ENCODE results near the gene NTF3.

Gene NTF3

GRCh38 chr12:5409619-5410018 lies 22.3 kb upstream of the NTF3 start:
- no peak for TF ChIP-seq CTCF (conservative IDR thresholded peaks at IDR 0.05)

GRCh38 chr12:5416571-5416970 lies 15.3 kb upstream of the NTF3 start:
- no peak overlapping the region for H3K27ac ChIP-seq
- TF ChIP-seq CTCF (conservative IDR thresholded peaks at IDR 0.05) = no peak

More at GRCh38 chr12:5409619-5410018, 22.3 kb upstream of the NTF3 start:
- H3K27ac ChIP-seq = peak overlapping the region; percentile 40

- no peak for TF ChIP-seq CTCF (conservative IDR thresholded peaks at IDR 0.05)
Observed at GRCh38 chr12:5417500-5417899, 14.4 kb upstream of the NTF3 start.

GRCh38 chr12:5428332-5429221 lies 3.3 kb upstream of the NTF3 start:
- H3K27ac ChIP-seq = no peak overlapping the region
- TF ChIP-seq CTCF (conservative IDR thresholded peaks at IDR 0.05) = peak; percentile 66

More at GRCh38 chr12:5417500-5417899, 14.4 kb upstream of the NTF3 start:
- no peak overlapping the region for H3K27ac ChIP-seq

GRCh38 chr12:5429741-5430557 lies 2.0 kb upstream of the NTF3 start:
- TF ChIP-seq CTCF (conservative IDR thresholded peaks at IDR 0.05) = no peak
- no peak overlapping the region for H3K27ac ChIP-seq

- peak overlapping the region; percentile 61; the same call in 1 of the 2 replicates for H3K27ac ChIP-seq
- TF ChIP-seq CTCF (conservative IDR thresholded peaks at IDR 0.05) = no peak
Observed at GRCh38 chr12:5430641-5431603, 986 bp upstream of the NTF3 start.
